AG10803 (cell line): ENCODE results near the gene NUP62.

ENCODE experiments used
- DNase-seq: peaks from one replicate; pipeline ENCODE4 v3.0.0; 2010; ENCODE audit warnings: low read depth
- H3K4me3 ChIP-seq: 2 replicates; pipeline ENCODE4 v1.5.1; 2011; ENCODE audit warnings: mild to moderate bottlenecking, low read length, control low read depth
- TF ChIP-seq, protein P1 (sequence below): conservative IDR thresholded peaks from 2 replicates; pipeline ENCODE4 v1.5.1; 2011; ENCODE audit warnings: mild to moderate bottlenecking, low read length, control low read depth, inconsistent platforms

The NUP62 gene

DNA sequence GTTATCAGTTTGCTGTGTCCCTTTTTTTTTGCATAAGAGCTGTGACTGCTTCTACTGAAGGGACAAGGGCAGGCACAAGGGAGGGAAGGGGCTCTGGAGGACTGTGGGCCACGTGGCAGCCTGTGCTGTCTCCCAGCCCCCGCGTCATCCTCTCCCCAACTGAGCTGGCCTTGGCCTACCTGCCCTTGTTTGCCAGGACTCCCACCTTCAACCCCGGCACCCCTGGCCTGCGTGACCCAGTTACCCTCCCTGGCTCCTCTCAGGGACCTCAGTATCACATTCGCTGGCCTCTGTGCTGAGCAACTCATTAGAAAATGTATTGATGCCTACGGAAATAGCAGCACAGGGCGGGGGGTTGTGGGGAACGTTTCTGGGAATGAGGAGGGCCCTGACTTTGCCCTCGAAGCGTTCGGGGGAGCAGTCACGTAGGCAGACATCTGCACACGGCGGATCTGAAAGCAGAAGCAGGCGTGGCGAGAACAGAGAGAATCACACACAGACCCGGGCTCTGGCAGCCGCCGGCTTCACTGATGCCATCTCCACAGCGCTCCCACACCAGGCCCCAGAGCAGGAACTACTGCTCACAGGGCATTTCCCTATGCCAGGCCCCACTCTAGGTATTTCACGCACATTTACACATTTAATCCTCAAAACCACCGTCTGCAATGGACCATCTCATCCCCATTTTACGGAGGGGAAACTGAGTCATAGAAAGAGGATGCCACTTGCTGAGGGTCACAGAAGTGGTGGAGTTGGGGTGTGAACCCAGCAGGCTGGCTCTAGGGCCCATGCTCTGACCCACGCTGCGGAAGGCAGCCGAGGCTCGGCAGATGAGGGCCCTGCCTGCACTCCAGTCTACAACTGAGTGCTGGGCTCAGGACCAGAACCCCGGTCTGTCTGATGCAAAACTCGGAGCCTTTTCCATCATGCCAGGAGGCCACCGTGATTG is 6.0 kb downstream of the NUP62 start:
- no peak for DNase-seq
- TF ChIP-seq, protein P1, sequence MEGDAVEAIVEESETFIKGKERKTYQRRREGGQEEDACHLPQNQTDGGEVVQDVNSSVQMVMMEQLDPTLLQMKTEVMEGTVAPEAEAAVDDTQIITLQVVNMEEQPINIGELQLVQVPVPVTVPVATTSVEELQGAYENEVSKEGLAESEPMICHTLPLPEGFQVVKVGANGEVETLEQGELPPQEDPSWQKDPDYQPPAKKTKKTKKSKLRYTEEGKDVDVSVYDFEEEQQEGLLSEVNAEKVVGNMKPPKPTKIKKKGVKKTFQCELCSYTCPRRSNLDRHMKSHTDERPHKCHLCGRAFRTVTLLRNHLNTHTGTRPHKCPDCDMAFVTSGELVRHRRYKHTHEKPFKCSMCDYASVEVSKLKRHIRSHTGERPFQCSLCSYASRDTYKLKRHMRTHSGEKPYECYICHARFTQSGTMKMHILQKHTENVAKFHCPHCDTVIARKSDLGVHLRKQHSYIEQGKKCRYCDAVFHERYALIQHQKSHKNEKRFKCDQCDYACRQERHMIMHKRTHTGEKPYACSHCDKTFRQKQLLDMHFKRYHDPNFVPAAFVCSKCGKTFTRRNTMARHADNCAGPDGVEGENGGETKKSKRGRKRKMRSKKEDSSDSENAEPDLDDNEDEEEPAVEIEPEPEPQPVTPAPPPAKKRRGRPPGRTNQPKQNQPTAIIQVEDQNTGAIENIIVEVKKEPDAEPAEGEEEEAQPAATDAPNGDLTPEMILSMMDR: no peak
- no peak overlapping the region for H3K4me3 ChIP-seq

DNA sequence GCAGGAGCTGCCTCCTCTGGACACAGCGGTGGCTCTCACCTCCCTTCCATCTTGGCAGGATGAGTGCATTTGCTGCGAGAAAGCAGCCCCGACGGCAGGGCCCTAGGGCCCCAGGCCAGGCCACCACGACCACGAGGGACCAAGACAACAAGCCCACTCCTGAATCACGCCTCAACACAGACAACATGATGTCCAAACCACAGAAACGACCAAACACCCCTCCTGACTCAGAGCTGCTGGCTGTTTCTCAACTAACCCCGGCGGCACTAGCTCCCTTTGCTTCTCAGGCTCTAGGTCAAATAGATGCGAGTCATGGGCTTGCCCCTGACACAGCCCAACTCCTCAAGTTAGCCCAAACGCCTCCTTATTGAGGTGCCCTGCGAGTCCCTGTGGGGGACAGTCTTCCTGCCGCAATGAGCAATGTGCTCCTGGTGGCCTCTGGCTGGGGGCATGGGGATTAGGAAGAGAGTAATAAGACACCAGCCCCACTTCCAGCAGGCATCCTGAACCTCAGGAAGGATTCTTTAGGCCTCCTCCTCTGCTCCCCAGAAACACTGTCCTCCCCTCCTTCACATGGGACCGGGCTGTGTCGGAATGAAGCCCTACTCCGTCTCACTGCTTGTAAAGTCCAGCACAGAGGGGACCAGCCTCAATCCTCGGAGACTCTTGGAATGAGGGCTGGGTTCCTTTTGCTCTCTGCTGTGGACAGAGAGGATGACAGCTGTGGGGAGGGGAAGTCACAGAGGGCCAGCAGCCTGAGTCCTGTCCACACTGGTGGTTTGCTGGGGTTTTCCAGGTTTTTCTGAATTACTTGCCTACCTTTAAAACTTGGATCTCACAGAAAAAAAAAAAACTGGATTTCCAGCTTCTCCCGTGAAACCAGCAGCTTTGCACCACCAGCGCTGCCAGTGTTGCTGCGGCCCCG is 7.2 kb downstream of the NUP62 start:
- DNase-seq: peak; percentile 81
- TF ChIP-seq, protein P1: no peak
- H3K4me3 ChIP-seq: no peak overlapping the region

DNA sequence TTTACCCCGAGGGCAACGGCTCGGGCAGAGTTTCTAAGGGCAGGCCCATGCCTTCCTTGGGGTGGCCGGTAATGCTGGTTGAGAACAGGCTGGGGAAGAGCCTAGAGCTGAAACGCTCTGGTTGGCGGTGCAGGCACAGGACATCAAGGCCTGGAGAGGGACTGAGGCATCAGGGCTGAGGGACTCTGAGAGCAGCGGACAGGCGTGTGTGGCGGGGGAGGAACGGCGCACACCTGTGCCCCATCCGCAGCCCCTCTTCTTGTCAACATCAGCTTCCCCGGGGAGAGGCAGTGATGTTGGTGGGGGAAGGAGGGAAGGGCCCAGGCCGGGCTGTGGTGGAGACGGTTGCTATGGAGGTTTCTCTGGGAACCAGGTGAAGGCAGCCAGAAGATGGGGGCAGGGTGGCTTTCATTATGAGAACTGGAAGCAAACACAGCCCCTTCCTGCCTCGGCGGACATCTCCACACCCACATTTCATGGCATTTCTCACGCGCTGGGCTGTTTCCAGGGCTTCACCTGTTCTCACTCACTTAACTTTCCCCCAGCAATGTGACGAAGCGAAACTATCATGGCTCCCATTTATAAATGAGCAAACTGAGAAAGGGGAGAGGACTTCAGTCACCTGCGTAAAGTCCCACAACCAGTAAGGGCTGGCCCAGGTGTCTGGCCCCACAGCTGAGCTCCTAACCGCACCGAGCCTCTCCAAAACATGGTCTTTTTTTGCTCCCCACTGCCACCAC is 8.5 kb downstream of the NUP62 start:
- no peak overlapping the region for H3K4me3 ChIP-seq
- TF ChIP-seq, protein P1: no peak
- no peak for DNase-seq

DNA sequence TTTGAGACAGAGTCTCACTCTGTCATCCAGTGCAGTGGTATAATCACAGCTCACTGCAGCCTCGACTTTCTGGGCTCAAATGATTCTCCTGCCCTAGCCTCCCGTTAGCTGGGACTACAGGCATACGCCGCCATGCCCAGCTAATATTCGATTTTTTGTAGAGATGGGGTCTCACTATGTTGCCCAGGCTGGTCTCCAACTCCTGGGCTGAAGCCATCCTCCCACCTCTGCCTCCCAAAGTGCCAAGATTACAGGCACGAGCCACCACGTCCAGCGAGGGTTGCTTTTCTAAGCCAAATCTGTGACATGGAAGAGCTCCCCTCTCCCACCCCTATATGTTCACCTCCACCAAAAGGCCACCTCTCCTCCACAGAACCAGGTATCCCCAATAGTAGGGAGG is 11.2 kb downstream of the NUP62 start:
- H3K4me3 ChIP-seq: no peak overlapping the region
- TF ChIP-seq, protein P1: no peak
- DNase-seq: no peak

DNA sequence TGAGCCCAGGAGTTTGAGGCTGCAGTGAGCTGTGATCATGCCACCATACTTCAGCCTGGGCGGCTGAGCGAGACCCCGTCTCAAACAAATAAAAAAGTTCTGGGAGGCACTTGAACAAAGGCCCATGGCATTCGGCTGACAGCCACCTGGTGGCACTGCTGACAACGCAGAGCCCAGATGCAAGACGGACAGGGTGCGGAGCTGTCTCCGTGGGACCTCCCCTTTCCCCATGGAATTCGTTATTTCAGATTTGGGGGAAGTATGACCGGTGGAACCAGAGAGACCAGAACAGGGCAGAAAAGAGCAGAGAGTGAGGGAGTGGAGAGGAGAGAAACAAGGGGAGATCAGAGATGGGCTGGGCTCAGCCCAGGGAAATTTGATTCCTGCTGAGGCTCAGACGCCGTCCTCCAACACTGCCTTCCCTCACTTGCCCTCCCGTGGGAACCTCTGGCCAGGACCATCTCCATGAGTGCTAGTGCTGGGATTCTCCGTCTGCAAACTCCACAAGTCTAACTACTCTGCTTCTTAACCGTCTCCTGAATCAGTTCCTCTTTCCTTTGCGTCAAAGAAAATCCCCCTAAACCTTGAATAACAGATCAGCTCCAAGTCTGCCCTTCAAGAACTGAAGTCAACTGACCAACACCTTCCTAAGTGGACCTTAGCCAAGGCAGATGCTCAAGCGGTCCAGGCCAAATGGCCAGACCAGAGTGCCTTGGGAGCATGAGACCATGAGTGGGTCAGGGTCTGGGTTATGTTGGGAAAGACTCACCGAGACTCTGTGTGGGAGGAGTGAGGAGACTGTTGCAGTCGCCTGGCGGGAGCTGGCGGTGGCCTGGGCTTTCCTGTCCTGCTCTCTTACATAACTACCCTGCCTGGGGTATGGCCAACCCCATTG is 12.2 kb downstream of the NUP62 start:
- H3K4me3 ChIP-seq: no peak overlapping the region
- no peak for DNase-seq
- TF ChIP-seq, protein P1: no peak

DNA sequence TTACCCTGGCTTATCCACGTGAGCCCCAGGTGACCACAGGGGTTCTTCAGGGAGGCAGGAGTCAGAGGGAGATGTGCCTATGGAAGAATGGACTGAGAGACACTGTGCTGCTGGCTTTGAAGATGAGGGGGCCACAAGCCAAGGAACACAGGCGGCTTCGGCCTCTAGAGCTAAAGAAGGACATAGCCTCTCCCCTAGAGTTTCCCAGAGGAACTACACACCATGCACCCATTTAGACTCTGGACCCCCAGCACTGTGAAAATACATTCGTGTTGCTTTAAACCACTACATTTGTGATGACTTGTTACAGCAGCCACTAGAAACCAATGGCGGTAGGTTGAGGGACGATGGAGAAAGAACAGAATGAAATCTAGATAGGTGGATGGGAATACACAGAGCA is 14.0 kb downstream of the NUP62 start:
- no peak for DNase-seq

More for the DNA sequence above, 14.0 kb downstream of the NUP62 start:
- TF ChIP-seq, protein P1: peak; percentile 3; the same call in 1 of the 2 replicates
- H3K4me3 ChIP-seq: no peak overlapping the region
